HUES64 (cell line): ENCODE measurements around the gene CTNNA3.
"Not testable (repeated sequence)": the region's sequence is repeated elsewhere in the genome, so short reads cannot be mapped to it uniquely, and the experiment has no call there.

Experiments
- H3K27ac ChIP-seq: 2 replicates; pipeline ENCODE4 v1.7.0; 2013; ENCODE audit warnings: low read depth, low read length, inconsistent platforms
- H3K27me3 ChIP-seq: 2 replicates; pipeline ENCODE4 v1.6.1; 2013; ENCODE audit warnings: mild to moderate bottlenecking, low read length; ENCODE audit not compliant: insufficient read depth
- H3K36me3 ChIP-seq: 2 replicates; pipeline ENCODE4 v1.6.1; 2013; ENCODE audit warnings: mild to moderate bottlenecking, low read length; ENCODE audit not compliant: insufficient read depth
- H3K4me1 ChIP-seq: 2 replicates; pipeline ENCODE4 v1.6.1; 2013; ENCODE audit warnings: mild to moderate bottlenecking, low read length, moderate library complexity; ENCODE audit not compliant: insufficient read depth
- H3K4me3 ChIP-seq: 2 replicates; pipeline ENCODE4 v1.5.1; 2013; ENCODE audit warnings: mild to moderate bottlenecking, low read length, moderate library complexity
- H3K9ac ChIP-seq: 2 replicates; pipeline ENCODE4 v1.6.1; 2013; ENCODE audit warnings: mild to moderate bottlenecking, low read depth, low read length
- H3K9me3 ChIP-seq: 2 replicates; pipeline ENCODE4 v1.6.1; 2013; ENCODE audit warnings: low read depth, low read length; ENCODE audit not compliant: insufficient read depth
- WGBS: fragments of 150-250, 120-280 bp; methylation state at CpG from one replicate; pipeline ENCODE4 v1.1.7; 2013; ENCODE audit warnings: missing lambda C conversion rate; 5-methylcytosine and 5-hydroxymethylcytosine counted together

CTNNA3 gene

DNA sequence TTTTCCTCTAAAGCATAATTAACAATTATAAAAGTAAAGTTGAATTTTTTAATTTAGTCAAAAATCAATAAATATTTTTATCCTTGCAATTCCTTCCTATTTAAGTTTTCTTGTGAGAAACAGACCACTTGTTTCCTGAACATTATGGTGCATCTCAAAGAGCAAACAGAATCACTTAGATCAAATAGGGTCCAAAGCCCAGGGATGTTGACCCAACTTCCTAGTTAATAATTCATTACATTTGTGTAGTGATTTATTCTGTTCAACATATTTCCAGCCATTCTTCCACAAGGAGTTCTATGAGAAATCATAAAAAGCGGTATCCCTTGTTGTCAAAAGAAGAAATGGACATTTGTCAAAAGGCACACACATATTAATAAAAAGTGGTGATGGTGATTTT lies 454.5 kb downstream of the CTNNA3 start:
- peaks cover 16% of the 10 kb centered on the region for H3K4me1 ChIP-seq
- H3K9me3 ChIP-seq, result no peaks in the 10 kb centered on the region
- WGBS, result no CpG with 5 or more reads among the region's 1 CpG
- H3K36me3 ChIP-seq, result no peaks in the 10 kb centered on the region
- no peak overlapping the region for H3K27ac ChIP-seq
- H3K4me3 ChIP-seq, result no peak overlapping the region
- H3K9ac ChIP-seq, result no peak overlapping the region
- H3K27me3 ChIP-seq, result no peaks in the 10 kb centered on the region

GRCh38 chr10:67239864-67240497 lies 456.0 kb downstream of the CTNNA3 start:
- Histone ChIP-seq H3K9ac (no peak overlapping the region), H3K27ac (no peak overlapping the region), H3K9me3 (no peaks in the 10 kb centered on the region), H3K4me3 (no peak overlapping the region), H3K36me3 (no peaks in the 10 kb centered on the region), H3K4me1 (peaks cover 16% of the 10 kb centered on the region), H3K27me3 (no peaks in the 10 kb centered on the region)
- WGBS, result 90% methylated on average over 2 of the region's 2 CpGs

- Histone ChIP-seq H3K9ac (peak overlapping the region; percentile 91), H3K4me3 (peak overlapping the region; percentile 72)
- 7% methylated on average over 26 of the region's 29 CpGs for WGBS
- H3K27ac ChIP-seq, H3K4me1 ChIP-seq, H3K9me3 ChIP-seq, H3K36me3 ChIP-seq, H3K27me3 ChIP-seq: not testable (repeated sequence)
Observed at GRCh38 chr10:67230680-67231500, 465.1 kb downstream of the CTNNA3 start.

- Histone ChIP-seq H3K4me3 (no peak overlapping the region), H3K4me1 (no peaks in the 10 kb centered on the region), H3K9ac (no peak overlapping the region), H3K9me3 (no peaks in the 10 kb centered on the region), H3K27ac (no peak overlapping the region), H3K36me3 (no peaks in the 10 kb centered on the region), H3K27me3 (no peaks in the 10 kb centered on the region)
- 95% methylated on average over 4 of the region's 4 CpGs for WGBS
Observed at GRCh38 chr10:67225226-67225625, 470.8 kb downstream of the CTNNA3 start.

DNA sequence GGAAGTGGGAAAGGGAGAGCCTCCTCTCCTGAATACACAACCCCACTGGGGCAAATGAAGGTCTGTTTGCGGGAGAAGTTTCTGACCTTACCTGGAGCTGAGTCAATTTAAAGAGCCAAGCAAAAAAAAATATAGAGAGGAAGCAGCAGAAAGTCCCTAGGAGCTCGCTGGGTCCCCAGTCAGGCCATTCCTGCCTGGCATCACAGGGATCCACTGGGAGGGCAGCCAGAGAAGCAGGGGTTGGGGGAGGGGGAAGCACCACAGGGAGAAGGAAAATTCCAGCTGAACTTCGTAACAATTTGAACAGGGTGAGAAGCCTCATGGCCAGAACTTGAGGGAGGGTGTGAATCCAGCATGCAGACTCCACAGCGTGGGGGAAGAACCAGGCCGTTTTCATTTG lies 471.4 kb downstream of the CTNNA3 start:
- 88% methylated on average over 5 of the region's 5 CpGs for WGBS
- H3K9ac ChIP-seq, result no peak overlapping the region
- H3K4me3 ChIP-seq, result no peak overlapping the region
- no peaks in the 10 kb centered on the region for H3K9me3 ChIP-seq
- no peaks in the 10 kb centered on the region for H3K27me3 ChIP-seq
- H3K4me1 ChIP-seq, result no peaks in the 10 kb centered on the region
- H3K36me3 ChIP-seq, result no peaks in the 10 kb centered on the region
- no peak overlapping the region for H3K27ac ChIP-seq

- no peak overlapping the region for H3K27ac ChIP-seq
- no peaks in the 10 kb centered on the region for H3K4me1 ChIP-seq
- H3K4me3 ChIP-seq, result no peak overlapping the region
- 99% methylated on average over 3 of the region's 3 CpGs for WGBS
- H3K36me3 ChIP-seq, result no peaks in the 10 kb centered on the region
- H3K9ac ChIP-seq, result no peak overlapping the region
- no peaks in the 10 kb centered on the region for H3K9me3 ChIP-seq
- H3K27me3 ChIP-seq, result no peaks in the 10 kb centered on the region
Observed at GRCh38 chr10:67222934-67223333, 473.1 kb downstream of the CTNNA3 start.

GRCh38 chr10:67221939-67222494 lies 474.0 kb downstream of the CTNNA3 start:
- Histone ChIP-seq H3K36me3 (no peaks in the 10 kb centered on the region), H3K4me3 (no peak overlapping the region), H3K4me1 (no peaks in the 10 kb centered on the region), H3K27ac (no peak overlapping the region), H3K9ac (no peak overlapping the region), H3K27me3 (no peaks in the 10 kb centered on the region), H3K9me3 (no peaks in the 10 kb centered on the region)
- WGBS, result 90% methylated on average over 4 of the region's 4 CpGs

DNA sequence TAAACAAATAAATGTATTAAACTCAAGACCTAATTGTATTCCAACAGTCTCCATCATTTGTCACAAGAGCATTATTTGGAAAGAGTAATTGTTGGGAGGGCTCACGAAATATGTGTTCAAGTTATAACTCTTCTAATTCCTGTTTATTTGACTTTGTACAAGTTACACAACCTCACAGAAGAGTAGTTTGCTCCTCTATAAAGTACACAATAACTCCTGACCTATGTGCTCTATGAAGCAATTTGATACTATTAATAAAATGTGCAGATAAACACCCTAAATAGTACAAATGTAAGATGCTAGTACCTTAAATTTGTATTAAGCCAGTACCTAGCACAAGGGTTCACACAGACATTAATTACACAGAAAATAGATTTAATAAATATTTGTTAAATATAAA lies 484.3 kb downstream of the CTNNA3 start:
- no peak overlapping the region for H3K27ac ChIP-seq
- H3K9me3 ChIP-seq, result no peaks in the 10 kb centered on the region
- H3K4me3 ChIP-seq, result no peak overlapping the region
- no peak overlapping the region for H3K9ac ChIP-seq
- 0 out of 2 replicates have a peak, but pooled peaks cover 3% of the 10 kb centered on the region for H3K4me1 ChIP-seq
- H3K27me3 ChIP-seq, result no peaks in the 10 kb centered on the region
- H3K36me3 ChIP-seq, result no peaks in the 10 kb centered on the region
- no CpG with 5 or more reads among the region's 1 CpG for WGBS

DNA sequence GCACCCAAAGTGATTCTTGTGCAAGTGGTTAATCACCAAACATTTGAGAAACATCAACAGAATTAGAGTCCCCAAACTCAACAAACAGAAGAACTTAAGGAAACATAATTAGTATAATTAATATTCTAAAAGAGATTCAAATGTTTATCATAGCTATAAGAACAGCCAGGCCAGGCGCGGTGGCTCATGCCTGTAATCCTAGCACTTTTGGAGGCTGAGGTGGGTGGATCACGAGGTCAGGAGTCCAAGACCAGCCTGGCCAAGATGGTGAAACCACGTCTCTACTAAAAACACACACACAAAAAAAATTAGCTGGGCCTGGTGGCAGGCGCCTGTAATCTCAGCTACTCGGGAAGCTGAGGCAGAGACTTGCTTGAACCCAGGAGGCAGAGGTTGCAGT lies 488.1 kb downstream of the CTNNA3 start:
- 95% methylated on average over 6 of the region's 6 CpGs for WGBS

DNA sequence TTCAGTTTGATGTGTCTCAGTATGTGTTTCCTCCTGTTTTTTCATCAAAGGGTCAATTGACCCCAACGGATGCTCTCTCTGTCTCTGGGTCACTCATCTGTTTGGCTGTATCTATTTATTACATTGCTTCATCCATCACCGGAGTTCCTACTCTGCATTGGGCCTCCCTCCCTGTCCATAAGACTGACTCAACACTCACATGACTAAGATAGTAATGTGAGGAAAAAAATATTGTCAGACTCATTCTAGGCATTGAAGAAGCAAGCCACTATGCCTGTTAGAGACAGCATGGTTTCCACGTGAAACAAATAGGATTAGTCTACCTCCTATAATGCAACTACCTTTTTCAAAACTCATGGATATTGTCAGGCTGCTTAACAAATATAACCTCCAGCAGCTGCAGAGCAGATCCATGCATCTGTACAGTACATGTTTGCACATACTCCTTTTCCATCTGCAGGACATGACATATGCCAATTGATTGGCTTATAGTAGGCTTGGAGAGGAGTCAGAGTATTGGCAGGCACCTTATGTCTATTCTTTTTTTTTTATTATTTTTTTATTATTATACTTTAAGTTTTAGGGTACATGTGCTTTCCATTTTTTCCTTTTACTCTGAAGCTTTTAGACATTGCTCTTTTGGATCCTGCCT lies 495.0 kb downstream of the CTNNA3 start:
- WGBS, result 94% methylated on average over 3 of the region's 3 CpGs

More for the DNA sequence above, 488.1 kb downstream of the CTNNA3 start:
- not testable (repeated sequence) for H3K4me3 ChIP-seq, H3K27ac ChIP-seq, H3K27me3 ChIP-seq, H3K9me3 ChIP-seq, H3K36me3 ChIP-seq, H3K9ac ChIP-seq, H3K4me1 ChIP-seq

DNA sequence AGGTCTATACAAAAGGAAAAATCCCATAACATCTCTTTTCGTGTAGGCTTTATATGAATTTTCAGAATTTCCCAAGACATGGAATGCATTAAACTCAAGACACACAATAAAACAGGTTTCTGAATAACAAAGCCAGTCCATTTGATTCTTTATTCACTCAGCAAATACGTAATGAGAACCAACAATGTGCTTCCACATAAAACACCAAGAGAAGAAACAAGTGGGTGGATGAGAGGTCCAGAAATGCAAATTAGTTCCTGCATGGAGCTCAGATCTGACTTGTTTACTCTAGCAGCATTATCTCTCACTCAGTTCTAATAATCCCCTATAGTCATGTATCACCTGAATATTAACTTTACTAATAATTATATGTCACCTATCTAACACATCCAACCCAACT lies 520.6 kb downstream of the CTNNA3 start:
- Histone ChIP-seq H3K4me1 (no peaks in the 10 kb centered on the region), H3K4me3 (no peak overlapping the region), H3K27ac (no peak overlapping the region), H3K27me3 (no peaks in the 10 kb centered on the region), H3K36me3 (no peaks in the 10 kb centered on the region), H3K9me3 (no peaks in the 10 kb centered on the region), H3K9ac (no peak overlapping the region)
- WGBS, result 97% methylated on average over 2 of the region's 2 CpGs

More for the DNA sequence above, 495.0 kb downstream of the CTNNA3 start:
- H3K4me3 ChIP-seq, result no peak overlapping the region
- no peaks in the 10 kb centered on the region for H3K9me3 ChIP-seq
- no peaks in the 10 kb centered on the region for H3K4me1 ChIP-seq
- no peaks in the 10 kb centered on the region for H3K36me3 ChIP-seq
- no peak overlapping the region for H3K9ac ChIP-seq
- H3K27me3 ChIP-seq, result no peaks in the 10 kb centered on the region
- H3K27ac ChIP-seq, result no peak overlapping the region
